Natural killer cell (primary cell): ENCODE results near the gene PSMA5. TPM values are rescaled to one million over a fixed set of nuclear protein-coding genes. Genes with fewer than 3 reads are reported as not detected.

ENCODE experiments used
- ATAC-seq, 3 donors: fragments of 150-1000 bp in 2 of 3; fragments of 200-7000 bp in 1 of 3; cut with Tn5 transposase; 1 replicate in 1 of 3; 2 replicates in 2 of 3; pipeline ENCODE4 v1.10.0; 2021; ENCODE audit warnings: mild to moderate bottlenecking in 2 of 3, moderate library complexity in 2 of 3
- DNase-seq, 2 donors: peaks; one replicate each; pipeline versions ENCODE4 v3.0.0 to v3.0.0-alpha.2; 2013 to 2021; ENCODE audit warnings: mixed read lengths in 1 of 2
- H3K27ac ChIP-seq: one replicate; pipeline ENCODE4 v1.5.1; 2013; ENCODE audit warnings: mild to moderate bottlenecking, low read length
- H3K27me3 ChIP-seq: one replicate; pipeline ENCODE4 v1.6.1; 2013; ENCODE audit warnings: low read length; ENCODE audit not compliant: control insufficient read depth, insufficient read depth
- H3K36me3 ChIP-seq: one replicate; pipeline ENCODE4 v1.6.1; 2013; ENCODE audit warnings: low read length; ENCODE audit not compliant: control insufficient read depth, insufficient read depth
- H3K4me1 ChIP-seq: one replicate; pipeline ENCODE4 v1.6.1; 2013; ENCODE audit warnings: low read length; ENCODE audit not compliant: control insufficient read depth, insufficient read depth
- H3K4me3 ChIP-seq: one replicate; pipeline ENCODE4 v1.5.1; 2013; ENCODE audit warnings: low read length
- H3K9me3 ChIP-seq: one replicate; pipeline ENCODE4 v1.6.1; 2013; ENCODE audit warnings: low read length; ENCODE audit not compliant: control insufficient read depth, insufficient read depth
- H3K27ac Mint-ChIP-seq, 2 donors: one replicate each; pipeline ENCODE4 v1.8.0; 2022; ENCODE audit warnings: mild to moderate bottlenecking in 2 of 2, mixed read lengths in 2 of 2, moderate library complexity in 1 of 2
- H3K27me3 Mint-ChIP-seq, 2 donors: one replicate each; pipeline ENCODE4 v1.8.0; 2022; ENCODE audit warnings: low read depth in 2 of 2, mixed read lengths in 2 of 2
- H3K36me3 Mint-ChIP-seq: one replicate; pipeline ENCODE4 v1.8.0; 2022; ENCODE audit warnings: mixed read lengths
- H3K4me1 Mint-ChIP-seq, 2 donors: one replicate each; pipeline ENCODE4 v1.8.0; 2022; ENCODE audit warnings: mixed read lengths in 2 of 2
- H3K4me3 Mint-ChIP-seq: one replicate; pipeline ENCODE4 v1.8.0; 2022; ENCODE audit warnings: mild to moderate bottlenecking, moderate library complexity, mixed read lengths
- H3K9me3 Mint-ChIP-seq, 2 donors: one replicate each; pipeline ENCODE4 v1.8.0; 2022; ENCODE audit warnings: mixed read lengths in 2 of 2
- CTCF ChIP-seq: fragments of 200-600 bp; IDR thresholded peaks from one replicate; pipeline ENCODE4 v1.8.0; 2022; ENCODE audit warnings: antibody characterized with exemption
- WGBS: methylation state at CpG from one replicate; pipeline ENCODE4 v1.1.7; 2013; ENCODE audit warnings: missing lambda C conversion rate; ENCODE audit not compliant: insufficient coverage; 5-methylcytosine and 5-hydroxymethylcytosine counted together
- intact Hi-C: fragments of 100-400 bp; cut with micrococcal nuclease; formaldehyde crosslinking; loops from one replicate; pipeline ENCODE4 v1.14.2; 2022
- total RNA-seq, 4 donors: library from RNA; stranded (reverse); fragments of 120-200 nt in 1 of 4; gene quantifications; one replicate each; pipeline versions ENCODE4 v1.2.3 to v1.2.4, GENCODE V29; 2013 to 2022

PSMA5 gene
- total RNA-seq, 3 donors from 2014 or later (not counting 1 experiment from before 2014, with no cell fraction given) = 54.7 to 76.0 (median 59.6) TPM

- H3K27ac ChIP-seq = peak overlapping the region; percentile 96
- intact Hi-C loops = loop anchor here (1.0 to 5.0 kb wide), 3 partner anchors 58 to 913 kb away; partner anchors contain the start of genes ATXN7L2, GNAI3 and RBM15
- Mint-ChIP-seq H3K9me3 (no peaks in the 10 kb centered on the region), H3K4me1 (peaks cover 36 to 45% of the 10 kb centered on the region in 2 donors), H3K27me3 (no peaks in the 10 kb centered on the region), H3K36me3 (no peaks in the 10 kb centered on the region), H3K27ac (peak overlapping the region; percentile 98), H3K4me3 (peak overlapping the region; percentile 96)
- H3K4me3 ChIP-seq = peak overlapping the region; percentile 94
- no peak for TF ChIP-seq CTCF
- no peaks in the 10 kb centered on the region for H3K9me3 ChIP-seq
- DNase-seq (peak; percentile 72 to 80), ATAC-seq (peak; percentile 49 to 73 (median 51))
- H3K27me3 ChIP-seq = no peaks in the 10 kb centered on the region
- WGBS = 0% methylated on average over 29 of the region's 32 CpGs
- peaks cover 17% of the 10 kb centered on the region for H3K4me1 ChIP-seq
- peaks cover 7% of the 10 kb centered on the region for H3K36me3 ChIP-seq
Measured at GRCh38 chr1:109425391-109426280, 612 bp downstream of the PSMA5 start.

- intact Hi-C loops = no loop called here
Measured at GRCh38 chr1:109423498-109423897, 2.8 kb downstream of the PSMA5 start.

GRCh38 chr1:109412551-109412950, 13.7 kb downstream of the PSMA5 start:
- H3K9me3 Mint-ChIP-seq = no peaks in the 10 kb centered on the region
- H3K9me3 ChIP-seq = no peaks in the 10 kb centered on the region
- no peak overlapping the region for H3K4me3 Mint-ChIP-seq
- no peaks in the 10 kb centered on the region for H3K27me3 ChIP-seq
- H3K4me3 ChIP-seq = no peak overlapping the region
- intact Hi-C loops = no loop called here
- no peaks in the 10 kb centered on the region for H3K4me1 ChIP-seq
- ATAC-seq = no peak
- H3K27me3 Mint-ChIP-seq = no peaks in the 10 kb centered on the region
- no peak for DNase-seq
- H3K27ac Mint-ChIP-seq = no peak overlapping the region
- peaks cover 85% of the 10 kb centered on the region for H3K36me3 ChIP-seq
- no peak for TF ChIP-seq CTCF
- H3K36me3 Mint-ChIP-seq = peaks cover 34% of the 10 kb centered on the region
- peaks cover 24 to 38% of the 10 kb centered on the region in 2 donors for H3K4me1 Mint-ChIP-seq
- no peak overlapping the region for H3K27ac ChIP-seq
- 67% methylated on average over 1 of the region's 2 CpGs for WGBS

More at GRCh38 chr1:109423498-109423897, 2.8 kb downstream of the PSMA5 start:
- ATAC-seq (no peak), DNase-seq (no peak)
- peaks cover 17% of the 10 kb centered on the region for H3K4me1 ChIP-seq
- Mint-ChIP-seq H3K27ac (peak overlapping the region; percentile 98), H3K4me1 (peaks cover 36 to 45% of the 10 kb centered on the region in 2 donors), H3K4me3 (peak overlapping the region; percentile 1), H3K9me3 (no peaks in the 10 kb centered on the region), H3K36me3 (no peaks in the 10 kb centered on the region), H3K27me3 (no peaks in the 10 kb centered on the region)
- H3K4me3 ChIP-seq = no peak overlapping the region
- H3K36me3 ChIP-seq = peaks cover 21% of the 10 kb centered on the region
- H3K27ac ChIP-seq = peak overlapping the region; percentile 27
- H3K9me3 ChIP-seq = no peaks in the 10 kb centered on the region
- 80% methylated on average over 2 of the region's 2 CpGs for WGBS
- no peaks in the 10 kb centered on the region for H3K27me3 ChIP-seq
- TF ChIP-seq CTCF = no peak
